Fibroblast of lung (primary cell): ENCODE measurements around the gene THAP4. TPM values are rescaled to one million over a fixed set of nuclear protein-coding genes. Genes with fewer than 3 reads are reported as not detected.
"Not testable (repeated sequence)": the region's sequence is repeated elsewhere in the genome, so short reads cannot be mapped to it uniquely, and the experiment has no call there.

Experiments used
- DNase-seq, 2 donors: peaks; one replicate each; pipeline versions ENCODE4 v3.0.0 to v3.0.0-alpha.2; 2010; ENCODE audit warnings: low read depth in 2 of 2
- H2AFZ ChIP-seq: 2 replicates; pipeline ENCODE4 v1.5.1; 2012; ENCODE audit warnings: low read length, control low read depth, inconsistent platforms
- H3K27ac ChIP-seq: 2 replicates; pipeline ENCODE4 v1.5.1; 2011; ENCODE audit warnings: low read length, control low read depth; ENCODE audit not compliant: insufficient read depth
- H3K27me3 ChIP-seq: 2 replicates; pipeline ENCODE4 v1.5.1; 2011; ENCODE audit warnings: mild to moderate bottlenecking, low read length; ENCODE audit not compliant: control insufficient read depth, insufficient read depth
- H3K36me3 ChIP-seq: 2 replicates; pipeline ENCODE4 v1.5.1; 2011; ENCODE audit warnings: low read length; ENCODE audit not compliant: control insufficient read depth, insufficient read depth
- H3K4me1 ChIP-seq: 2 replicates; pipeline ENCODE4 v1.5.1; 2011; ENCODE audit warnings: low read length; ENCODE audit not compliant: control insufficient read depth, insufficient read depth; ENCODE audit errors: extremely low read depth
- H3K4me2 ChIP-seq: 2 replicates; pipeline ENCODE4 v1.5.1; 2011; ENCODE audit warnings: low read length, control low read depth; ENCODE audit not compliant: insufficient read depth; ENCODE audit errors: extremely low read depth
- H3K4me3 ChIP-seq, 4 experiments: fragments of 200-600 bp in 1 of 4; sonication (generic) in 1 of 4; replicated peaks in 1 of 4; 2 replicates each; pipeline ENCODE4 v1.5.1; 2011 to 2016; ENCODE audit warnings: low read length in 4 of 4, low read depth in 3 of 4, mild to moderate bottlenecking in 3 of 4, control low read depth in 2 of 4, inconsistent platforms in 1 of 4, mixed read lengths in 1 of 4; ENCODE audit not compliant: insufficient read depth in 1 of 4; ENCODE audit errors: control extremely low read depth in 1 of 4
- H3K79me2 ChIP-seq: 2 replicates; pipeline ENCODE4 v1.5.1; 2012; ENCODE audit warnings: mild to moderate bottlenecking, low read length, inconsistent platforms; ENCODE audit not compliant: control insufficient read depth, insufficient read depth
- H3K9ac ChIP-seq: 2 replicates; pipeline ENCODE4 v1.5.1; 2011; ENCODE audit warnings: mild to moderate bottlenecking, low read length, control low read depth; ENCODE audit not compliant: insufficient read depth
- H3K9me3 ChIP-seq: 2 replicates; pipeline ENCODE4 v1.5.1; 2012; ENCODE audit warnings: low read depth, low read length; ENCODE audit not compliant: control insufficient read depth, insufficient read depth
- H4K20me1 ChIP-seq: 2 replicates; pipeline ENCODE4 v1.5.1; 2011; ENCODE audit warnings: low read length; ENCODE audit not compliant: control insufficient read depth, insufficient read depth; ENCODE audit errors: extremely low read depth
- CTCF ChIP-seq, 2 donors: IDR thresholded peaks in 1 of 2; conservative IDR thresholded peaks in 1 of 2; 1 replicate in 1 of 2; 2 replicates in 1 of 2; pipeline ENCODE4 v1.5.1; 2011 to 2012; ENCODE audit warnings: low read length in 2 of 2, control low read depth in 1 of 2, inconsistent platforms in 1 of 2, low read depth in 1 of 2, mild to moderate bottlenecking in 1 of 2
- EZH2 ChIP-seq: IDR thresholded peaks from 2 replicates; pipeline ENCODE4 v1.5.1; 2012; ENCODE audit warnings: low read length, control low read depth, mild to moderate bottlenecking; ENCODE audit errors: missing control alignments
- polyA plus RNA-seq, 2 donors: library from polyadenylated mRNA; depleted of rRNA in 1 of 2; stranded (reverse) in 1 of 2; unstranded in 1 of 2; fragments of >200 nt; gene quantifications; 2 replicates each; pipeline ENCODE4 v1.2.1, GENCODE V29; 2011 to 2012; ENCODE audit warnings: missing spikeins in 1 of 2
- total RNA-seq: library from RNA; depleted of rRNA; stranded (reverse); fragments of >200 nt; gene quantifications from 2 replicates; pipeline ENCODE4 v1.2.1, GENCODE V29; 2014

Gene THAP4
- total and polyA plus RNA-seq, 2 donors (not counting 1 experiment from before 2014, with no cell fraction given), result 19.3 to 47.7 TPM

- Histone ChIP-seq H3K27ac (no peak overlapping the region), H3K9ac (no peak overlapping the region), H3K9me3 (no peaks in the 10 kb centered on the region), H2AFZ (no peak overlapping the region), H3K4me1 (peaks cover 6% of the 10 kb centered on the region), H3K4me2 (no peak overlapping the region), H3K27me3 (no peaks in the 10 kb centered on the region), H3K79me2 (peaks cover 16% of the 10 kb centered on the region), H3K36me3 (peaks cover 18% of the 10 kb centered on the region), H3K4me3 (no peak overlapping the region), H4K20me1 (no peaks in the 10 kb centered on the region)
- no peak for DNase-seq
- TF ChIP-seq EZH2 (no peak), CTCF (conservative IDR thresholded peaks at IDR 0.05 in 1 of 2, IDR thresholded peaks at IDR 0.05 in 1 of 2; ENCODE audit: low read depth in 1 of 2, low read length in 2 of 2) (no peak)
Measured at GRCh38 chr2:241566468-241566867, 70.5 kb downstream of the THAP4 start.

GRCh38 chr2:241566021-241566420 is 70.9 kb downstream of the THAP4 start:
- not testable (repeated sequence) for H3K27me3 ChIP-seq, H3K27ac ChIP-seq, H3K4me2 ChIP-seq, H3K9me3 ChIP-seq, H2AFZ ChIP-seq, H4K20me1 ChIP-seq, DNase-seq, H3K4me1 ChIP-seq, H3K4me3 ChIP-seq, H3K9ac ChIP-seq
- Histone ChIP-seq H3K36me3 (peaks cover 18% of the 10 kb centered on the region), H3K79me2 (peaks cover 16% of the 10 kb centered on the region)

DNA sequence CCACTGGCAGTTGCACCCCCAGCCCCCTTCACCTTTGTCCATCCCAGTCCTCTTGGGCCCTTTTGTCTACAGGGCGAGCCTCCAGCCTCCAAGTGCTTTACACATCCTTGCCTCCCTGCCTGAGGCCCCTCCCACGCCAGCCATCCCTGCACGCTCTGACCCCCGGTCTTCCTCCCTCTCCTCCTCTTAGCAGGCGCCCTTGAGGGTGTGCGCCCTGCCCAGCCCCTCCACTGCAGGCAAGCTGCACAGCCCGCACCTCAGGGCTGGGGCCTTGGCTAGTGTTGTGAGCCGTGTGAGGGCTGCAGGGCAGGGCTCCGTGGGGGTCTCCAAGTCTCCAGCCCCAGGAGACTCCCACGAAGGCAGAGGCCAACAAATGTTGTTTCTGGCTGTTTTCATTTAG is 71.5 kb downstream of the THAP4 start:
- Histone ChIP-seq H3K4me2 (no peak overlapping the region), H3K27me3 (no peaks in the 10 kb centered on the region), H3K4me3 (no peak overlapping the region), H3K36me3 (peaks cover 18% of the 10 kb centered on the region), H2AFZ (no peak overlapping the region), H3K9ac (no peak overlapping the region), H3K9me3 (no peaks in the 10 kb centered on the region), H3K79me2 (peaks cover 18% of the 10 kb centered on the region), H3K27ac (no peak overlapping the region), H4K20me1 (no peaks in the 10 kb centered on the region), H3K4me1 (peaks cover 11% of the 10 kb centered on the region)
- no peak for DNase-seq
- TF ChIP-seq CTCF (conservative IDR thresholded peaks at IDR 0.05 in 1 of 2, IDR thresholded peaks at IDR 0.05 in 1 of 2; ENCODE audit: low read depth in 1 of 2, low read length in 2 of 2), result no peak
- TF ChIP-seq EZH2, result no peak
